T47D (cell line): Measurements from ENCODE around the gene CXCR6.

Source experiments
- DNase-seq, 2 experiments: peaks; one replicate each; pipeline versions ENCODE4 v3.0.0 to v3.0.0-alpha.2; 2011 to 2012; ENCODE audit warnings: low read depth in 1 of 2, low spot score in 1 of 2
- JUND ChIP-seq: IDR thresholded peaks from 2 replicates; pipeline ENCODE4 v1.6.1; 2012; ENCODE audit warnings: low read depth
- in situ Hi-C: cut with HindIII; loops from 2 replicates; pipeline ENCODE4 v1.10.0; 2016; ENCODE audit warnings: low sequenced_read_pairs, low pct_unique_long_range_greater_than_20kb

Gene CXCR6

GRCh38 chr3:45955017-45955647, 11.9 kb downstream of the CXCR6 start:
- no peak for DNase-seq
- in situ Hi-C loops: no loop called here
- no peak for TF ChIP-seq JUND

- in situ Hi-C loops: no loop called here
- DNase-seq: no peak
- TF ChIP-seq JUND: no peak
Measured at GRCh38 chr3:45955706-45956105, 12.4 kb downstream of the CXCR6 start.

GRCh38 chr3:45957586-45957985, 14.3 kb downstream of the CXCR6 start:
- in situ Hi-C loops: no loop called here
- TF ChIP-seq JUND: no peak
- no peak for DNase-seq

- DNase-seq: no peak
Measured at GRCh38 chr3:45958321-45958791, 15.1 kb downstream of the CXCR6 start.

GRCh38 chr3:45959201-45959600, 15.9 kb downstream of the CXCR6 start:
- TF ChIP-seq JUND: no peak
- DNase-seq: no peak
- in situ Hi-C loops: no loop called here

More at GRCh38 chr3:45958321-45958791, 15.1 kb downstream of the CXCR6 start:
- TF ChIP-seq JUND: no peak
- in situ Hi-C loops: no loop called here

- in situ Hi-C loops: no loop called here
- DNase-seq: no peak
Measured at GRCh38 chr3:45960289-45960688, 17.0 kb downstream of the CXCR6 start.

GRCh38 chr3:45962033-45962432, 18.8 kb downstream of the CXCR6 start:
- no peak for DNase-seq
- in situ Hi-C loops: no loop called here
- TF ChIP-seq JUND: no peak

More at GRCh38 chr3:45960289-45960688, 17.0 kb downstream of the CXCR6 start:
- no peak for TF ChIP-seq JUND

GRCh38 chr3:45964139-45964538, 20.9 kb downstream of the CXCR6 start:
- no peak for TF ChIP-seq JUND
- DNase-seq: no peak
- in situ Hi-C loops: no loop called here

- in situ Hi-C loops: no loop called here
- TF ChIP-seq JUND: no peak
- DNase-seq: no peak
Measured at GRCh38 chr3:45965253-45965652, 22.0 kb downstream of the CXCR6 start.

GRCh38 chr3:45965653-45966052, 22.4 kb downstream of the CXCR6 start:
- no peak for DNase-seq
- in situ Hi-C loops: no loop called here
- no peak for TF ChIP-seq JUND

GRCh38 chr3:45966371-45966791, 23.1 kb downstream of the CXCR6 start:
- in situ Hi-C loops: no loop called here
- no peak for DNase-seq
- no peak for TF ChIP-seq JUND

- DNase-seq: no peak
- TF ChIP-seq JUND: no peak
- in situ Hi-C loops: no loop called here
Measured at GRCh38 chr3:45966950-45967640, 23.8 kb downstream of the CXCR6 start.

- in situ Hi-C loops: no loop called here
- no peak for DNase-seq
- TF ChIP-seq JUND: no peak
Measured at GRCh38 chr3:45967724-45968123, 24.5 kb downstream of the CXCR6 start.

GRCh38 chr3:45968149-45968548, 24.9 kb downstream of the CXCR6 start:
- peak in 1 of 2 experiments; percentile 62 for DNase-seq
- TF ChIP-seq JUND: no peak
- in situ Hi-C loops: no loop called here
